Caco-2 (cell line): ENCODE measurements around the gene SLC7A4. TPM values are rescaled to one million over a fixed set of nuclear protein-coding genes. Genes with fewer than 3 reads are reported as not detected.
"Not testable (repeated sequence)": the region's sequence is repeated elsewhere in the genome, so short reads cannot be mapped to it uniquely, and the experiment has no call there.

Experiments used
- BruUV-seq: library from RNA; stranded (reverse); fragments of 400-500 nt; replicated peaks from 2 replicates; lab custom pipeline; 2021; lab: Mats Ljungman, UMichigan
- CTCF ChIA-PET: fragments of 300-600 bp; sonication (Branson Sonifier 250); formaldehyde crosslinking; loops from one replicate; lab custom pipeline; 2022; ENCODE audit warnings: antibody characterized with exemption; lab: Charles Lee
- POLR2A ChIA-PET: fragments of 300-600 bp; sonication (Branson Sonifier 250); formaldehyde crosslinking; loops from one replicate; lab custom pipeline; 2022; ENCODE audit warnings: antibody characterized with exemption; lab: Charles Lee
- DNase-seq, 2 experiments: peaks; one replicate each; pipeline versions ENCODE4 v3.0.0 to v3.0.0-alpha.2; 2020 to 2022
- H3K27me3 ChIP-seq: replicated peaks from 2 replicates; pipeline ENCODE4 v1.6.0; 2011; ENCODE audit warnings: low read length; ENCODE audit not compliant: control insufficient read depth, insufficient read depth
- H3K36me3 ChIP-seq: 2 replicates; pipeline ENCODE4 v1.5.1; 2011; ENCODE audit warnings: low read length; ENCODE audit not compliant: control insufficient read depth, insufficient read depth
- H3K4me1 ChIP-seq: fragments of 250-450 bp; sonication (Bioruptor Pico); 2 replicates; pipeline ENCODE4 v1.5.1; 2020; ENCODE audit warnings: mild to moderate bottlenecking
- H3K4me3 ChIP-seq: 2 replicates; pipeline ENCODE4 v1.5.1; 2011; ENCODE audit warnings: low read depth, mild to moderate bottlenecking, control low read depth, low read length
- H3K9me3 ChIP-seq: fragments of 250-450 bp; sonication (Bioruptor Pico); 2 replicates; pipeline ENCODE4 v1.5.1; 2020; ENCODE audit warnings: mild to moderate bottlenecking, moderate library complexity
- H3K27ac Mint-ChIP-seq: one replicate; pipeline ENCODE4 v1.8.0; 2022; ENCODE audit warnings: mixed read lengths; ENCODE audit not compliant: unreplicated experiment
- H3K27me3 Mint-ChIP-seq: one replicate; pipeline ENCODE4 v1.8.0; 2022; ENCODE audit warnings: mixed read lengths; ENCODE audit not compliant: insufficient read depth, unreplicated experiment
- H3K36me3 Mint-ChIP-seq: one replicate; pipeline ENCODE4 v1.8.0; 2022; ENCODE audit warnings: mild to moderate bottlenecking, mixed read lengths; ENCODE audit not compliant: insufficient read depth, unreplicated experiment
- H3K4me1 Mint-ChIP-seq: one replicate; pipeline ENCODE4 v1.8.0; 2022; ENCODE audit warnings: low read depth, mixed read lengths; ENCODE audit not compliant: unreplicated experiment
- H3K4me3 Mint-ChIP-seq: one replicate; pipeline ENCODE4 v1.8.0; 2022; ENCODE audit warnings: mild to moderate bottlenecking, moderate library complexity, mixed read lengths; ENCODE audit not compliant: unreplicated experiment
- H3K9me3 Mint-ChIP-seq: one replicate; pipeline ENCODE4 v1.8.0; 2022; ENCODE audit warnings: mixed read lengths; ENCODE audit not compliant: unreplicated experiment
- CTCF ChIP-seq, 2 experiments: fragments of 200-600 bp in 1 of 2; IDR thresholded peaks; 1 replicate in 1 of 2; 2 replicates in 1 of 2; pipeline versions ENCODE4 v1.5.1 to v1.8.0; 2011 to 2022; ENCODE audit warnings: antibody characterized with exemption in 1 of 2, control low read depth in 1 of 2, inconsistent platforms in 1 of 2, low read depth in 1 of 2, low read length in 1 of 2, mild to moderate bottlenecking in 1 of 2, moderate library complexity in 1 of 2; ENCODE audit not compliant: insufficient read depth in 1 of 2, severe bottlenecking in 1 of 2, unreplicated experiment in 1 of 2
- intact Hi-C: fragments of 100-400 bp; cut with micrococcal nuclease; formaldehyde crosslinking; loops from one replicate; pipeline ENCODE4 v1.10.0; 2022; ENCODE audit not compliant: unreplicated experiment
- total RNA-seq: library from RNA; stranded (reverse); gene quantifications from 2 replicates; pipeline ENCODE4 v1.2.3, GENCODE V29; 2022

The SLC7A4 gene
- total RNA-seq, 1 experiment from 2014 or later, result 1.9 TPM

- H3K4me1 Mint-ChIP-seq, result peaks cover 6% of the 10 kb centered on the region
- H3K27ac Mint-ChIP-seq, result no peak overlapping the region
- Histone ChIP-seq H3K4me1 (peaks cover 6% of the 10 kb centered on the region), H3K27me3 (no peaks in the 10 kb centered on the region), H3K4me3 (no peak overlapping the region), H3K9me3 (no peaks in the 10 kb centered on the region), H3K36me3 (no peaks in the 10 kb centered on the region)
- no peak overlapping the region for H3K4me3 Mint-ChIP-seq
- TF ChIP-seq CTCF (IDR thresholded peaks at IDR 0.05; ENCODE audit: insufficient read depth in 1 of 2, low read depth in 1 of 2, low read length in 1 of 2, severe bottlenecking in 1 of 2, unreplicated experiment in 1 of 2), result no peak
- no peak for DNase-seq
- ChIA-PET CTCF (no interaction called here), POLR2A (no interaction called here)
- H3K27me3 Mint-ChIP-seq, result no peaks in the 10 kb centered on the region
- intact Hi-C loops, result no loop called here
- peaks cover 5% of the 10 kb centered on the region for H3K9me3 Mint-ChIP-seq
- no peaks in the 10 kb centered on the region for H3K36me3 Mint-ChIP-seq
- BruUV-seq, result no TSS peak
These were observed 34.9 kb upstream of the SLC7A4 start for GRCh38 chr22:21067075-21067900.

DNA sequence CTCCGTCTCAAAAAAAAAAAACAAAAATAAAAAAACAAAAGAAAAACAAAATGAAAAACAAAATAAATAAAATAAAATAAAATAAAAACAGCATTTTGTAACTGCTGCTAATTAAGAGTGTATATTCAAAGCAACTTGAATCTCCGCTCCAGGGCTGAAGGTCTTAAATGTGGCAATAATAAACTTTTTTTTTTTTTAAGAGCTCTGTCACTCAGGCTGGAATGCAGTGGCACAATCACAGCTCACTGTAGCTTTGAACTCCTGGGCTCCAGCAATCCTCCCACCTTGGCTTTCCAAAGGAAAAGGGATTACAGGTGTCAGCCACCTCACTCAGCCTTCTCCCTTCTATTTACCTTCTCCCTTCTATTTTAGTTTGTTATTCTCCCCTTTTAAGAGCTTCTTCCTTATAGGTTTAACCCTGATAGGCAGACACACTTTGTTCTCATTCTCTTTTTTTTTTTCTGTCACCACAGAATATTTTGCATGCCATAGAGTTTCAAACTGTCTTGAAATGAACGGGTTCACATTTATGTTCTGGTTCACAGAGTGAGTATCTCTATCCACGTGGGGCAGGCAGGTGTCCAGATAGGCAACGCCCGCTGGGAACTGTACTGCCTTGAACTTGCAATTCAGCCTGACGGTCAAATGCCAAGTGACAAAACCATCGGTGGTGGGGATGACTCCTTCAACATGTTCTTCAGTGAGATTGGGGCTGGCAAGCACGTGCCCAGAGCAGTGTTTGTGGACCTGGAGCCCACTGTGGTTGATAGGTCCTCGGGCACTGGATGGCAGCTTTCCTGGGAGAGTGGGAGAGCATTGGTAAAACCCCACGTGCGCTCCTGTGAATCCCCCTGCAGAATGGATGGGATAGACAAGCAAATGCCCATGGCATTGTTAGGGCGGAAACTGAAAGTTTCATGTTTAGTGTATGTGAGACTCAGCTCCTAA, 32.8 kb upstream of the SLC7A4 start:
- no peaks in the 10 kb centered on the region for H3K36me3 Mint-ChIP-seq
- ChIA-PET POLR2A (interaction anchor here (0.5 to 1.1 kb wide), 3 partner anchors 36 to 83 kb away, joined by 3 to 6 read pairs (median 3); partner anchors contain the start of genes LZTR1 and THAP7), CTCF (interaction anchor here (0.6 to 1.0 kb wide), 4 partner anchors 44 to 287 kb away, joined by 3 to 5 read pairs (median 4); no protein-coding TSS in a partner anchor)
- DNase-seq, result peak in 1 of 2 experiments; percentile 61
- TF ChIP-seq CTCF (IDR thresholded peaks at IDR 0.05; ENCODE audit: insufficient read depth in 1 of 2, low read depth in 1 of 2, low read length in 1 of 2, severe bottlenecking in 1 of 2, unreplicated experiment in 1 of 2), result no peak
- Histone ChIP-seq H3K9me3 (no peaks in the 10 kb centered on the region), H3K4me3 (no peak overlapping the region), H3K27me3 (no peaks in the 10 kb centered on the region), H3K4me1 (peaks cover 6% of the 10 kb centered on the region), H3K36me3 (no peaks in the 10 kb centered on the region)
- H3K9me3 Mint-ChIP-seq, result no peaks in the 10 kb centered on the region
- peaks cover 6% of the 10 kb centered on the region for H3K4me1 Mint-ChIP-seq
- no peaks in the 10 kb centered on the region for H3K27me3 Mint-ChIP-seq
- no peak overlapping the region for H3K27ac Mint-ChIP-seq
- intact Hi-C loops, result no loop called here
- no TSS peak for BruUV-seq
- no peak overlapping the region for H3K4me3 Mint-ChIP-seq

DNA sequence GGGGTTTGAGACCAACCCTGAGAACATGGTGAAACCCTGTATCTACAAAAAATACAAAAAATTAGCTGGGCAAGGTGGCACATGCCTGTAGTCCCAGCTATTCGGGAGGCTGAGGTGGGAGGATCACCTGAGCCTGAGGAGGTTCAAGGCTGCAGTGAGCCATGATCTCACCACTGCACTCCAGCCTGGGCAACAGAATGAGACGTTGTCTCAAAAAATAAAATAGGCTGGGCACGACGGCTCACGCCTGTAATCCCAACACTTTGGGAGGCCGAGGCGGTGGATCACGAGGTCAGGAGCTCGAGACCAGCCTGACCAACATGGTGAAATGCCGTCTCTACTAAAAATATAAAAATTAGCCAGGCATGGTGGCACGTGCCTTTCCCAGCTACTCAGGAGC, 32.1 kb upstream of the SLC7A4 start:
- H3K4me1 Mint-ChIP-seq, H3K9me3 Mint-ChIP-seq, DNase-seq, BruUV-seq, intact Hi-C loops, H3K27ac Mint-ChIP-seq, H3K36me3 Mint-ChIP-seq, H3K36me3 ChIP-seq, H3K9me3 ChIP-seq, H3K4me3 Mint-ChIP-seq, H3K4me1 ChIP-seq, H3K27me3 ChIP-seq, H3K4me3 ChIP-seq, H3K27me3 Mint-ChIP-seq: not testable (repeated sequence)
- ChIA-PET CTCF (interaction anchor here (0.6 to 1.0 kb wide), 4 partner anchors 44 to 287 kb away, joined by 3 to 5 read pairs (median 4); no protein-coding TSS in a partner anchor), POLR2A (interaction anchor here (0.8 to 1.1 kb wide), 2 partner anchors 62 to 82 kb away, joined by 3 to 6 read pairs; partner anchors contain the start of genes LZTR1 and THAP7)

DNA sequence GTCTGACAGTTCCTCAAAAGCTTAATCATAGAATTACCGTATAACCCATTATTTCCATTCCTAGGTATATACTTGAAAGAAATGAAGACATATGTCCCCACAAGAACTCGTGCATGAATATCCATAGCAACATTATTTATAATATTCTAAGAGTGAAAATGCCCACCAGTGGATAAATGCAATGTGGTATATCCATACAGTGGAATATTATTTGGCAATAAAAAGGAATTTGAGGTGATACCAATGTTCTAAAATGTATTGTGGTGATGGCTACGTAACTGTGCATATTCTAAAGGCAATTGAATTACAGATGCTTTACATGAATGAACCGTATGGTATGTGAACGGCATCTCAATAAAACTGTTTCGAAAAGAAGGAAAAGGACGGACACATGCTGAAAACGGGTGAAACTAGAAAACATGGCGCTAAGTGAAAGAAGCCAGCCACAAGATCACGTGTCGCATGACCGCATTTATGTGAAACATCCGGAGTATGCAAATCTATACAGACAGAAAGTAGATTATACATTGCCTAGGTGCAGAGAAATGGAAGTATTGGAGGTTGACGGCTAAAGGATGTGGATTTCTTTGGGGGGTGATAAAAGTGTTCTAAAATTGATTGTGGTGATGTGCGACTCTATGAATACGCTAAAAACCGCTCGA, 29.4 kb upstream of the SLC7A4 start:
- H3K36me3 Mint-ChIP-seq, POLR2A ChIA-PET, H3K4me3 ChIP-seq, H3K4me1 Mint-ChIP-seq, H3K36me3 ChIP-seq, H3K4me1 ChIP-seq, DNase-seq, H3K4me3 Mint-ChIP-seq, H3K27me3 ChIP-seq, CTCF ChIA-PET, H3K9me3 Mint-ChIP-seq, H3K27me3 Mint-ChIP-seq, BruUV-seq, intact Hi-C loops, H3K9me3 ChIP-seq, H3K27ac Mint-ChIP-seq: not testable (repeated sequence)

GRCh38 chr22:21060363-21060762, 28.0 kb upstream of the SLC7A4 start:
- H3K27me3 Mint-ChIP-seq, DNase-seq, CTCF ChIA-PET, H3K9me3 Mint-ChIP-seq, BruUV-seq, H3K27me3 ChIP-seq, H3K27ac Mint-ChIP-seq, H3K4me1 ChIP-seq, intact Hi-C loops, H3K36me3 ChIP-seq, H3K36me3 Mint-ChIP-seq, H3K4me3 ChIP-seq, POLR2A ChIA-PET, H3K9me3 ChIP-seq, H3K4me3 Mint-ChIP-seq: not testable (repeated sequence)
- H3K4me1 Mint-ChIP-seq, result peaks cover 11% of the 10 kb centered on the region
